IPS-NIHi7 (cell line): ENCODE results near the gene TEC.
"Not testable (repeated sequence)": the region's sequence is repeated elsewhere in the genome, so short reads cannot be mapped to it uniquely, and the experiment has no call there.

Experiments
- DNase-seq: peaks from one replicate; pipeline ENCODE4 v3.0.0; 2012; ENCODE audit warnings: mixed read lengths; ENCODE audit errors: extremely low spot score

Gene TEC

GRCh38 chr4:48268956-48269860, at the start of gene TEC:
TEC (minus strand) TSS chr4:48269838; CDS start chr4:48228614, 41,224 bp downstream.
- DNase-seq = peak; percentile 77

- DNase-seq = peak; percentile 69
Measured at GRCh38 chr4:48315728-48316630, 46.3 kb upstream of the TEC start.

GRCh38 chr4:48314746-48315145, 45.1 kb upstream of the TEC start:
- DNase-seq = not testable (repeated sequence)

GRCh38 chr4:48311896-48312295, 42.3 kb upstream of the TEC start:
- no peak for DNase-seq

- no peak for DNase-seq
Measured at GRCh38 chr4:48308901-48309300, 39.3 kb upstream of the TEC start.

- DNase-seq = no peak
Measured at GRCh38 chr4:48307528-48307927, 37.9 kb upstream of the TEC start.

- DNase-seq = no peak
Measured at GRCh38 chr4:48305508-48305907, 35.9 kb upstream of the TEC start.

- no peak for DNase-seq
Measured at GRCh38 chr4:48300004-48300403, 30.4 kb upstream of the TEC start.

- no peak for DNase-seq
Measured at GRCh38 chr4:48299560-48299959, 29.9 kb upstream of the TEC start.

GRCh38 chr4:48297256-48297846, 27.7 kb upstream of the TEC start:
- DNase-seq = no peak

- peak; percentile 19 for DNase-seq
Measured at GRCh38 chr4:48296365-48296764, 26.7 kb upstream of the TEC start.

- DNase-seq = no peak
Measured at GRCh38 chr4:48295116-48295515, 25.5 kb upstream of the TEC start.

GRCh38 chr4:48292218-48292790, 22.7 kb upstream of the TEC start:
- not testable (repeated sequence) for DNase-seq

GRCh38 chr4:48290146-48290772, 20.6 kb upstream of the TEC start:
- peak; percentile 63 for DNase-seq

- not testable (repeated sequence) for DNase-seq
Measured at GRCh38 chr4:48286060-48286459, 16.4 kb upstream of the TEC start.

- not testable (repeated sequence) for DNase-seq
Measured at GRCh38 chr4:48285640-48286039, 16.0 kb upstream of the TEC start.

- DNase-seq = no peak
Measured at GRCh38 chr4:48275686-48276085, 6.0 kb upstream of the TEC start.

- peak; percentile 38 for DNase-seq
Measured at GRCh38 chr4:48275247-48275646, 5.6 kb upstream of the TEC start.

GRCh38 chr4:48271626-48272025, 2.0 kb upstream of the TEC start:
- no peak for DNase-seq

GRCh38 chr4:48270951-48271473, 1.4 kb upstream of the TEC start:
- no peak for DNase-seq

- no peak for DNase-seq
Measured at GRCh38 chr4:48270523-48270897, 872 bp upstream of the TEC start.
